ENCODE measurements around the gene MBD3.
"Not testable (repeated sequence)": the region's sequence is repeated elsewhere in the genome, so short reads cannot be mapped to it uniquely, and the experiment has no call there.

The MBD3 gene, protein sequence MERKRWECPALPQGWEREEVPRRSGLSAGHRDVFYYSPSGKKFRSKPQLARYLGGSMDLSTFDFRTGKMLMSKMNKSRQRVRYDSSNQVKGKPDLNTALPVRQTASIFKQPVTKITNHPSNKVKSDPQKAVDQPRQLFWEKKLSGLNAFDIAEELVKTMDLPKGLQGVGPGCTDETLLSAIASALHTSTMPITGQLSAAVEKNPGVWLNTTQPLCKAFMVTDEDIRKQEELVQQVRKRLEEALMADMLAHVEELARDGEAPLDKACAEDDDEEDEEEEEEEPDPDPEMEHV

GRCh38 chr19:1592755-1593500 is at the start of gene MBD3:
MBD3 (minus strand) TSS chr19:1592865; CDS start chr19:1592631, 234 bp downstream.
- DNase-seq = peak; percentile 76

GRCh38 chr19:1640893-1641448 is 48.3 kb upstream of the MBD3 start:
- not testable (repeated sequence) for DNase-seq

- no peak for DNase-seq
These were observed 43.9 kb upstream of the MBD3 start for GRCh38 chr19:1636325-1637236.

GRCh38 chr19:1634938-1635243 is 42.2 kb upstream of the MBD3 start:
- DNase-seq = no peak

- DNase-seq = peak; percentile 20
These were observed 41.7 kb upstream of the MBD3 start for GRCh38 chr19:1634242-1634937.

DNA sequence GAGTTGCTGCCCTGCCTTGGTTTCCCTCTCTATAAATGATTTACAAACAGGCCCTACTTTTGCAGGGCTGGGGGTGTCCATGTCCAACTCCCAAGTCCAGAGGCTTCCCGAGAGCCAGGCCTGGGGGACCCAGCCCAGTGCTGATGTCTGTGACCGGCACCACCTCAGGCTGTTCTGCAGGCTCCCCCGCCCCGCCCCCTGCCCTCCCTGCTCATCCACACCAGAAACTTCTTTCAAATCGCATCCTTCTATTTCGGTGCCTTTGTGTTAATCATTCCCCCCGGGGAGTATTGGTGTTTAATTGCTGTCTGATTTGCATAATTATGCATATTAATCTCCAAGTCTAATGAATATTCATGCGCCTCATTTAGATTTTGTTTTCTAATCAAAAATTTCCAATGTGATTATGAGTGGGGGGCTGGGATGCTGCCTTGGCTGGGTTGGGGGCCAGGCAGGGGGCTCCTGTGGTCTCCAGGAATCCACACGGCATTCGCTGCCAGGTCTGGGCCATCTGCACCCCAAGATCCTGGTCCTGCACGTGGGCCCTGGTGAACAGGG is 40.7 kb upstream of the MBD3 start:
- DNase-seq = no peak

DNA sequence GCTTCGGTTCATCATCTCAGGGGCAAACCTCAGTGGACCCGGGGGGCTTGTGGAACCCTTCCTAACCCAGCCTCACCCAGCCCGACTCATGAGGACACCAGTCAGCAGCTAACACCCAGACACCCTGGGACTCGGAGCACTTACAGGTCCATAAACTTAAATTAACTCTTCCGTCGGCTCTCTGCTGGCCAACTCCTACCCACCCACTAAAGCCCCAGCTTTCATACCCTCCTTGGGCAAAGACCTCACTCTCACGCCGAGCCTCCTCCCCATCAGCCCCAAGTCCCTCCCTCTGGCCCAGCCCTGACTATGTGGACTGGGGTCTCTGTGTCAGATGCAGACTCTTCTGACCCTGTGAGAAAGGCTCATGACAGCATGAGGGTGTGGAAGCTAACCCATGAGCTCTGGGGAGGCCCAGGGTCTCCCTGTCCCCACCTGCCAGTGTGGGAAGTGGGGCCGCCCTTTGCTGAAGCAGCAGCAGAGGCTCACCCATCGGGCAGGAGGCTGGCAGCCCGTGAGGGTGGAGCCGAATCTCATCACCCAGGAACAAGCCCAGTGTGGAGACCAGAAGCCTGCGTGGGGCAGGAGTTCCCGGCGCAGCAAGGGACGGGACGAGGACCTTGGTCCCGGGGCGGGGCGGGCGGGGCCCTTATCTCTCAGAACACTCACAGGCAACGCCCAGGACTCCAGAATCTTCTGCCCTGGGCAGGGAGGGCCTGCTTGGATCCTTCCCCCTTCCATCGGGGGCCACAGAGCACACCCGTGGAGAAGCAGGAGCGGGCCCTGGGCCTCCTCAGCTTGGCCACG is 40.0 kb upstream of the MBD3 start:
- no peak for DNase-seq

DNA sequence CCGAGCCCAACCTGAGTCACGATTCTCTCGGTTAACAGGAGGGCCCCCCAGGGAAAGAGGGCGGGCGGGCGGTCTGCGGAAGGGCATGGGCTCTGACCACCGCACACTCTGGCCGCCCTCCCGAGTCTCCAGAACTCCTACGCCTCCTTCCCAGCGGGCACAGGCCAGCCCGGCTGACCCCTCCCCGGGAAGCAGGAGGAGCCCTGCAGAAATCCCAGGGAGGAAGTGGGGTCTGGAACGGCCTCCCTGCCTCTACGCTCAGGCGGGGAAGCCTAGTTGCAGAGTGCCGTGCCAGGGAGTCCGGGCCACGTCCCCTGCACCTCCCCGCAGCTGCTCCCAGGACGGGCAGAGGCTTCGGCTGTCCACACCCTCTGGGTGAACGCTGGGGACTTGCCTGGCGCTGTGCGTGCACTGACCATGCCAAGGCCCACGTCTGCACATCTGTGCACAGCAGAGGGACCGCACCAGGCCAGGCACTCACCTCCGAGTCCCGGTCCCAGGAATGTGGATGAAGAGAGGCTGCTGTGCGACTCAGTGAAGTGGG is 39.0 kb upstream of the MBD3 start:
- no peak for DNase-seq

GRCh38 chr19:1630811-1631210 is 38.1 kb upstream of the MBD3 start:
- no peak for DNase-seq

GRCh38 chr19:1630012-1630411 is 37.3 kb upstream of the MBD3 start:
- no peak for DNase-seq

DNA sequence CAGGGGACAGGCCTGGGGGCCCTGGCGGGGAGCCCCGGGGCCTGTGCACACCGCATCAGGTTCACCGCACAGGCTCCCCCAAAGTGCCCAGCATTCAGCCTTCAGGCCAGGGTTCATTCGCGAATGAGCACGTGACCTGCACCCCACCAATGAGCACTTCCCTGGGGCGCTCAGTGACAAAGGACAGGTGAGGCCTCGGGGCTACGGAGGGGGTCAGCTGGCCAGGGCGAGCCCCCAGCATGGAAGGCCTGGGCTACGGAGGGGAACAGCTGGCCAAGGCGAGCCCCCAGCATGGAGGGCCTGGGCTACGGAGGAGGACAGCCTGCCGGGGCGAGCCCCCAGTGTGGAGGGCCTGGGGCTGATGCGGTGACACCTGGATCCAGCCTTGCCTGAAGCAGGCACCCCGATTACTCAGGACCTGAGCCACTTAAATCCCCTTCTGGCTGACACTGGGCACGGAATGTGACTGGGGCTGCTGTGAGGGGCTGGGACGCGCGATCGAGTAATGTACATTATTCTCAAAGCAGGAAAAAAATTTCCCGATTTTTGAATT is 36.7 kb upstream of the MBD3 start:
- DNase-seq = no peak

DNA sequence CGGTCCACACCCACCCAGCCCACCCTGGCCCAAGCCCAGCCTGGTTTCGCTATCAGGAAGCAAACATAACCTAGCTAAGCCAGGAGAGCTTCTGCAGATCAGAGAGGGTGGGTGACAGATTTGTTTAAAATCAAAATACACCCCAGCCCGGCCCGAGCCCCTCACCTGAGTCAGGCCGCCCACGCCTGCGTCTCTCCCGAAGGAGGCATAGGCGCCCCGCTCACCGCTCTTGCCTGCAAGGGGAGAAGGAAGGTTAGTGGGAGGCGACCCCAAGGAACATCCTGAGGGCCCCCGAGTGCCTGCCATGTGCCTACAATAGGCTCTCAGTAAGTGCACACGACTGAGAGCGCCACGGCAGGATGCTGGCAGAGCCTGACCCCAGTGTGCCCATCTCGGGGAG is 34.5 kb upstream of the MBD3 start:
- no peak for DNase-seq

GRCh38 chr19:1626417-1627010 is 33.8 kb upstream of the MBD3 start:
- DNase-seq = no peak

DNA sequence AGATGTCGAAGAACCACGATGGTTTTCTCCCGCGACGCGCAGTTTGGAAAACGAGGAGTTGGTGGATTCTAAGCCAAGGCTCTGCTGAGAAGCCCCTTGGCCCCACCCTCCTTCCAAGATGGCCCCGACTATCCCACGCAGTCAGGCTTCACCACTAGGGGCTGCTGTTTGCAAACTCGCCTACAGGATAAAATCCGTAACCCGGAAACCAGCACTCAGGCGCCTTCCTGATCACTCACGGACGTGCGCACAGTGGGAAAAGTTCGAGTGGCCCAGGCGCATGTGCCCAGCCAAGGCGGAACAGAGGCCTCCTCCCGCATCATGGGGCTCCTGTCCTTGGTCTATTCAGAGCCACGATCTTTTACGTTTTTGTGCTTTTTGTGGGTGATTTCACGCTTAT is 31.8 kb upstream of the MBD3 start:
- DNase-seq = no peak

DNA sequence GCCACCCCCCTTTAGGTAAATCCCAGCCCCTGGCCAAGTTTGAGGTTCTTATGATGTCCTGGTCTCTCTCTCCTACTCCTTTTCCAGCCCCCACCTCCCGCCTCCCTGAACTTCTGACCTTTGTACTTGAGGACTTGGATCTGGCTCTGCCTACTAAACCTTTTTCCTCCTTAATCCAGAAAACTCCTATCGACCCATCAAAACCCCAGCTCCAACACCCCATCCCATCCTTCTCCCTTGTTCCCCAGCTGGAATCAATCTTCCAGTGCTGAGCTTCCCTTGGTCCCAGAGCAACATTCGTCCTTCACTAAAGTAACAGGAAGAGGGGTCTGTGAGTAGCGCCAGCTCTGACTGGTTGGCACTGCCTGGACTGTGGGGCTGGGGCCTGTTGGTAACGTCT is 29.9 kb upstream of the MBD3 start:
- DNase-seq = no peak

GRCh38 chr19:1622007-1622406 is 29.3 kb upstream of the MBD3 start:
- no peak for DNase-seq

GRCh38 chr19:1621574-1621973 is 28.9 kb upstream of the MBD3 start:
- no peak for DNase-seq

DNA sequence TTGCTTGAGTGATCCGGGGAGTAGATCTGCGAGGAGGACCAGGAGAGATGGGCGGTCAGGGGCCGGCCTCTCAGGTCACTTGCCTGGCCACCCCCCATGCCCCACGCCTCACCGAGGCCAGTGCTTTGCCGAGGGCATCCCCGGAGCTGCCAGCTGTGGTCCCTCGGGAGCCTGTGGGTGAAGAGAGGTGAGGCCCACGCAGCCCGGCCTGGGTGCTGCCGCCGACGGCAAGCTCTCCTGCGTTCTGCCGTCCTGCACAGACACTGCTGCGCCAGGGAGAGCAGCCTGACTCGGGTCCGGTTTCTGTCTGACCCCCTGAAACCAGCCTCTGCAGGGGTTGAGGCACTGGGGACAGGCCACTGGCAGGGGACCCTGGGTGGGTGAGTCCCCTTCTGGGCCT is 28.4 kb upstream of the MBD3 start:
- DNase-seq = no peak

- DNase-seq = no peak
These were observed 27.8 kb upstream of the MBD3 start for GRCh38 chr19:1620502-1620901.

DNA sequence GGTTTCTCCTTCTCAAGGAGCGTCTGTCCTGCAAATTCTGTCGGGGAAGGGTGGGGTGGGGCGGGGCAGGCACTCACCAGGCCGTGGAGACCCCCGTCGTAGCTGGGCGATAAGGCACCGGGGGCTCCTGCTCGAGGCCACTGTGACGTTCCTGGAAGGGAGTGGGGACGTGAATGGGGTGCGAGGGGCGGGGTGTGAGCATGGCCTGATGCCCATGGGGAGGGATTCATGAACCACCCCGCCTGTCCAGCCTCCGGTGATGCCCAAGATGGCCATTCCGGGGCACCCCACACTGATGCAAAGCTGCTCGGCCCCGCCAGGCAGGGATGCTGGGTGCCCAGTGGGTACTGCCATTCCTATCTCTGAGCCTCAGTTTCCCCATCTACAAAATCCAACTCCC is 27.0 kb upstream of the MBD3 start:
- no peak for DNase-seq

DNA sequence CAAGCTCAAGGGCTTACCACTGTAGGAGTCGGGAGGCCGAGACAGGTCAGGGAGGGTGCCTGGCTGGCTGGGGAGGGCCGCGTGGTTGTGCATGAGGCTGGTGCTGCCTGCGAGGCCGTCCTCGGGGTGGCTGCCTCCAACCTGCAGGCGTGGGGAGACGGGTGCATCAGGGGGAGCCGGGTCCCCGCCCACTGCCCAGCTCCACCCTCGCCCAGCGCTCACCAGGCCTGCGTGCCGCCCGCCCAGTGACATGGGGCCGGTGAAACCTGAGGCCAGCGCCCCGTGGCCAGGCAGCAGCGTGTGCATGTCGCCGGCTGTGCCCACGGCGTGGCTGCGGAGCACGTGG is 26.4 kb upstream of the MBD3 start:
- no peak for DNase-seq

Data from DMS 273 treated with DMSO at 0.1 percent for 48 hours (cell line).